Measurements from ENCODE around the gene CYFIP2.

DNA sequence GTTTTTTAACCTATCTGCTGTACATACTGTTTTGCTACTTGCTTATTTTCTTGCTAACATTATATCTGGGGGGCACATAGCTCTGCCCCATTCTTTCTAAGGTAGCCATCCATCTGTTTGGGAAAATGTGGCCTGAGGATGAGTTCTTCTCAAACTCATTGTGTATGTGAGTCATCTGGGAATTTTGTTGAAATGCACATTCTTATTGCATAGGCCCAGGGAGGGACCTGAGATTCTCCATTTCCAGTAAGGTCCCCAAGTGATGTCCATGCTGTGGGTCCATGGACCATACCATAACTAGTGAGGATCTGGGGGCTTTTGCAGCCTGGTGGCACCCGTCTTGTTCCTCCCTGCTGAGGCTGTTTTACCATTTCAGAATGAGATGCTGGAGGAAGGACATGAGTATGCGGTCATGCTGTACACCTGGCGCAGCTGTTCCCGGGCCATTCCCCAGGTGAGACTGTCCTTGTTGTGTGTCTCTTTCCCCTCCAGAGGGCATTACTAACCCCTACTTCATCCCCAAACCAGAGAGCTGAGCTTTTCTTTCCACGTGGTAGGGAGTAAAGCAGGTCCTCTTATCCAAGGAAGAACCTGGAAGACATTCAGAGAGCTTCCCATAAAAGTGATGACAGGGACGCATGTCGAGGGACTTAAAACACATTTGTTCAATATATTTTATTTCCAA is 28.6 kb downstream of the CYFIP2 start:
- TF ChIP-seq CTCF (conservative IDR thresholded peaks at IDR 0.05 in 1 of 2, IDR thresholded peaks at IDR 0.05 in 1 of 2; ENCODE audit: low read depth in 1 of 2, low read length in 2 of 2) (no peak), EZH2 (IDR thresholded peaks at IDR 0.05; ENCODE audit: low read length, missing control alignments) (no peak)

All from fibroblast of lung (primary cell).